Measurements from ENCODE around the gene MAPKAP1.
A peak's percentile ranks its signal among the peaks of the same experiment; 100 is the strongest.

MAPKAP1 gene

GRCh38 chr9:125646621-125647100 lies 60.3 kb downstream of the MAPKAP1 start:
- H3K36me3 ChIP-seq (ENCODE audit: control insufficient read depth, insufficient read depth, low read length), result no peaks in the 10 kb centered on the region
- peak overlapping the region; percentile 33 for H3K4me3 ChIP-seq (ENCODE audit: low read length)
- no peak overlapping the region for H3K9ac ChIP-seq (ENCODE audit: low read length)
- no peak overlapping the region for H3K27ac ChIP-seq (ENCODE audit: low read depth, low read length)
- no peaks in the 10 kb centered on the region for H3K4me1 ChIP-seq (ENCODE audit: control insufficient read depth, insufficient read depth, low read length)
- no peaks in the 10 kb centered on the region for H3K27me3 ChIP-seq (ENCODE audit: control insufficient read depth, insufficient read depth, low read length)

GRCh38 chr9:125646217-125646616 lies 60.8 kb downstream of the MAPKAP1 start:
- H3K36me3 ChIP-seq (ENCODE audit: control insufficient read depth, insufficient read depth, low read length), result no peaks in the 10 kb centered on the region
- no peaks in the 10 kb centered on the region for H3K27me3 ChIP-seq (ENCODE audit: control insufficient read depth, insufficient read depth, low read length)
- H3K27ac ChIP-seq (ENCODE audit: low read depth, low read length), result no peak overlapping the region
- H3K9ac ChIP-seq (ENCODE audit: low read length), result no peak overlapping the region
- no peak overlapping the region for H3K4me3 ChIP-seq (ENCODE audit: low read length)
- no peaks in the 10 kb centered on the region for H3K4me1 ChIP-seq (ENCODE audit: control insufficient read depth, insufficient read depth, low read length)

- no peak overlapping the region for H3K9ac ChIP-seq (ENCODE audit: low read length)
- no peaks in the 10 kb centered on the region for H3K36me3 ChIP-seq (ENCODE audit: control insufficient read depth, insufficient read depth, low read length)
- no peaks in the 10 kb centered on the region for H3K27me3 ChIP-seq (ENCODE audit: control insufficient read depth, insufficient read depth, low read length)
- no peak overlapping the region for H3K4me3 ChIP-seq (ENCODE audit: low read length)
- H3K27ac ChIP-seq (ENCODE audit: low read depth, low read length), result no peak overlapping the region
- H3K4me1 ChIP-seq (ENCODE audit: control insufficient read depth, insufficient read depth, low read length), result no peaks in the 10 kb centered on the region
Measured at GRCh38 chr9:125644819-125645507, 62.0 kb downstream of the MAPKAP1 start.

GRCh38 chr9:125642311-125642710 lies 64.7 kb downstream of the MAPKAP1 start:
- H3K27ac ChIP-seq (ENCODE audit: low read depth, low read length), result no peak overlapping the region
- no peaks in the 10 kb centered on the region for H3K36me3 ChIP-seq (ENCODE audit: control insufficient read depth, insufficient read depth, low read length)
- H3K9ac ChIP-seq (ENCODE audit: low read length), result no peak overlapping the region
- H3K4me1 ChIP-seq (ENCODE audit: control insufficient read depth, insufficient read depth, low read length), result no peaks in the 10 kb centered on the region
- no peak overlapping the region for H3K4me3 ChIP-seq (ENCODE audit: low read length)
- H3K27me3 ChIP-seq (ENCODE audit: control insufficient read depth, insufficient read depth, low read length), result no peaks in the 10 kb centered on the region

- H3K4me3 ChIP-seq (ENCODE audit: low read length), result no peak overlapping the region
- no peak overlapping the region for H3K27ac ChIP-seq (ENCODE audit: low read depth, low read length)
- no peak overlapping the region for H3K9ac ChIP-seq (ENCODE audit: low read length)
- H3K27me3 ChIP-seq (ENCODE audit: control insufficient read depth, insufficient read depth, low read length), result no peaks in the 10 kb centered on the region
- no peaks in the 10 kb centered on the region for H3K4me1 ChIP-seq (ENCODE audit: control insufficient read depth, insufficient read depth, low read length)
- no peaks in the 10 kb centered on the region for H3K36me3 ChIP-seq (ENCODE audit: control insufficient read depth, insufficient read depth, low read length)
Measured at GRCh38 chr9:125639057-125639456, 68.0 kb downstream of the MAPKAP1 start.

- Histone ChIP-seq H3K27me3 (ENCODE audit: control insufficient read depth, insufficient read depth, low read length) (no peaks in the 10 kb centered on the region), H3K4me1 (ENCODE audit: control insufficient read depth, insufficient read depth, low read length) (no peaks in the 10 kb centered on the region), H3K36me3 (ENCODE audit: control insufficient read depth, insufficient read depth, low read length) (no peaks in the 10 kb centered on the region), H3K9ac (ENCODE audit: low read length) (no peak overlapping the region), H3K4me3 (ENCODE audit: low read length) (no peak overlapping the region), H3K27ac (ENCODE audit: low read depth, low read length) (no peak overlapping the region)
Measured at GRCh38 chr9:125638239-125639045, 68.6 kb downstream of the MAPKAP1 start.

- Histone ChIP-seq H3K9ac (ENCODE audit: low read length) (no peak overlapping the region), H3K4me1 (ENCODE audit: control insufficient read depth, insufficient read depth, low read length) (no peaks in the 10 kb centered on the region), H3K27me3 (ENCODE audit: control insufficient read depth, insufficient read depth, low read length) (no peaks in the 10 kb centered on the region), H3K4me3 (ENCODE audit: low read length) (no peak overlapping the region), H3K36me3 (ENCODE audit: control insufficient read depth, insufficient read depth, low read length) (no peaks in the 10 kb centered on the region), H3K27ac (ENCODE audit: low read depth, low read length) (no peak overlapping the region)
Measured at GRCh38 chr9:125637241-125637640, 69.8 kb downstream of the MAPKAP1 start.

GRCh38 chr9:125635888-125636287 lies 71.1 kb downstream of the MAPKAP1 start:
- no peaks in the 10 kb centered on the region for H3K4me1 ChIP-seq (ENCODE audit: control insufficient read depth, insufficient read depth, low read length)
- H3K27me3 ChIP-seq (ENCODE audit: control insufficient read depth, insufficient read depth, low read length), result no peaks in the 10 kb centered on the region
- no peak overlapping the region for H3K9ac ChIP-seq (ENCODE audit: low read length)
- no peak overlapping the region for H3K4me3 ChIP-seq (ENCODE audit: low read length)
- H3K27ac ChIP-seq (ENCODE audit: low read depth, low read length), result no peak overlapping the region
- H3K36me3 ChIP-seq (ENCODE audit: control insufficient read depth, insufficient read depth, low read length), result no peaks in the 10 kb centered on the region

- H3K4me3 ChIP-seq (ENCODE audit: low read length), result no peak overlapping the region
- no peak overlapping the region for H3K27ac ChIP-seq (ENCODE audit: low read depth, low read length)
- no peaks in the 10 kb centered on the region for H3K27me3 ChIP-seq (ENCODE audit: control insufficient read depth, insufficient read depth, low read length)
- no peak overlapping the region for H3K9ac ChIP-seq (ENCODE audit: low read length)
- H3K4me1 ChIP-seq (ENCODE audit: control insufficient read depth, insufficient read depth, low read length), result no peaks in the 10 kb centered on the region
- no peaks in the 10 kb centered on the region for H3K36me3 ChIP-seq (ENCODE audit: control insufficient read depth, insufficient read depth, low read length)
Measured at GRCh38 chr9:125634040-125634717, 72.8 kb downstream of the MAPKAP1 start.

- Histone ChIP-seq H3K9ac (ENCODE audit: low read length) (no peak overlapping the region), H3K4me3 (ENCODE audit: low read length) (no peak overlapping the region), H3K36me3 (ENCODE audit: control insufficient read depth, insufficient read depth, low read length) (no peaks in the 10 kb centered on the region), H3K27ac (ENCODE audit: low read depth, low read length) (no peak overlapping the region), H3K4me1 (ENCODE audit: control insufficient read depth, insufficient read depth, low read length) (no peaks in the 10 kb centered on the region), H3K27me3 (ENCODE audit: control insufficient read depth, insufficient read depth, low read length) (no peaks in the 10 kb centered on the region)
Measured at GRCh38 chr9:125633116-125633745, 73.8 kb downstream of the MAPKAP1 start.

GRCh38 chr9:125632321-125633115 lies 74.5 kb downstream of the MAPKAP1 start:
- Histone ChIP-seq H3K27ac (ENCODE audit: low read depth, low read length) (no peak overlapping the region), H3K27me3 (ENCODE audit: control insufficient read depth, insufficient read depth, low read length) (no peaks in the 10 kb centered on the region), H3K4me1 (ENCODE audit: control insufficient read depth, insufficient read depth, low read length) (no peaks in the 10 kb centered on the region), H3K36me3 (ENCODE audit: control insufficient read depth, insufficient read depth, low read length) (no peaks in the 10 kb centered on the region), H3K9ac (ENCODE audit: low read length) (no peak overlapping the region), H3K4me3 (ENCODE audit: low read length) (no peak overlapping the region)
